Upper lobe of right lung (tissue), 1 donor: ENCODE data around the gene STYK1. TPM values are rescaled to one million over a fixed set of nuclear protein-coding genes. Genes with fewer than 3 reads are reported as not detected.

Experiments
- ATAC-seq: fragments of 200-7000 bp; cut with Tn5 transposase; one replicate; pipeline ENCODE4 v1.9.1; 2020; ENCODE audit warnings: mild to moderate bottlenecking, moderate library complexity
- DNase-seq: peaks from one replicate; pipeline ENCODE4 v3.0.0-alpha.2; 2020
- H3K27ac ChIP-seq: fragments of 200-600 bp; one replicate; pipeline ENCODE4 v1.8.0; 2022
- H3K27me3 ChIP-seq: fragments of 200-600 bp; one replicate; pipeline ENCODE4 v1.8.0; 2022; ENCODE audit warnings: mild to moderate bottlenecking
- H3K36me3 ChIP-seq: fragments of 200-600 bp; one replicate; pipeline ENCODE4 v1.8.0; 2022
- H3K4me1 ChIP-seq: fragments of 200-600 bp; one replicate; pipeline ENCODE4 v1.8.0; 2022
- H3K4me3 ChIP-seq: fragments of 200-600 bp; one replicate; pipeline ENCODE4 v1.8.0; 2022; ENCODE audit warnings: mild to moderate bottlenecking
- H3K9me3 ChIP-seq: fragments of 200-600 bp; one replicate; pipeline ENCODE4 v1.8.0; 2022
- intact Hi-C: fragments of 100-400 bp; cut with DNase I; formaldehyde crosslinking; loops from one replicate; pipeline ENCODE4 v1.11.0; 2022
- long read RNA-seq: library from polyadenylated mRNA; unstranded; transcript quantifications from one replicate; pipeline ENCODE4 v2.0.0, GENCODE V29; 2021
- total RNA-seq: library from RNA; stranded (reverse); fragmentation: NEBNext Ultra II Directional; extraction: Animal tissue kit (Norgen Biotek cat#: 25700); gene quantifications from one replicate; pipeline ENCODE4 v1.2.1, GENCODE V29; 2021
- TF ChIP-seq, protein P1 (sequence below): fragments of 200-600 bp; IDR thresholded peaks from one replicate; pipeline ENCODE4 v1.8.0; 2022; ENCODE audit warnings: antibody characterized with exemption
- donor health status: DM: no; HTN: yes; CAD: no; lungs with severe emphysema.

Gene STYK1, protein sequence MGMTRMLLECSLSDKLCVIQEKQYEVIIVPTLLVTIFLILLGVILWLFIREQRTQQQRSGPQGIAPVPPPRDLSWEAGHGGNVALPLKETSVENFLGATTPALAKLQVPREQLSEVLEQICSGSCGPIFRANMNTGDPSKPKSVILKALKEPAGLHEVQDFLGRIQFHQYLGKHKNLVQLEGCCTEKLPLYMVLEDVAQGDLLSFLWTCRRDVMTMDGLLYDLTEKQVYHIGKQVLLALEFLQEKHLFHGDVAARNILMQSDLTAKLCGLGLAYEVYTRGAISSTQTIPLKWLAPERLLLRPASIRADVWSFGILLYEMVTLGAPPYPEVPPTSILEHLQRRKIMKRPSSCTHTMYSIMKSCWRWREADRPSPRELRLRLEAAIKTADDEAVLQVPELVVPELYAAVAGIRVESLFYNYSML
- total RNA-seq, result 0.93 TPM
- long read RNA-seq, partial matches to known transcripts, result 0 of 1 reads
- long read RNA-seq, other reads (novel, unspliced or antisense), result 1 of 1 reads

DNA sequence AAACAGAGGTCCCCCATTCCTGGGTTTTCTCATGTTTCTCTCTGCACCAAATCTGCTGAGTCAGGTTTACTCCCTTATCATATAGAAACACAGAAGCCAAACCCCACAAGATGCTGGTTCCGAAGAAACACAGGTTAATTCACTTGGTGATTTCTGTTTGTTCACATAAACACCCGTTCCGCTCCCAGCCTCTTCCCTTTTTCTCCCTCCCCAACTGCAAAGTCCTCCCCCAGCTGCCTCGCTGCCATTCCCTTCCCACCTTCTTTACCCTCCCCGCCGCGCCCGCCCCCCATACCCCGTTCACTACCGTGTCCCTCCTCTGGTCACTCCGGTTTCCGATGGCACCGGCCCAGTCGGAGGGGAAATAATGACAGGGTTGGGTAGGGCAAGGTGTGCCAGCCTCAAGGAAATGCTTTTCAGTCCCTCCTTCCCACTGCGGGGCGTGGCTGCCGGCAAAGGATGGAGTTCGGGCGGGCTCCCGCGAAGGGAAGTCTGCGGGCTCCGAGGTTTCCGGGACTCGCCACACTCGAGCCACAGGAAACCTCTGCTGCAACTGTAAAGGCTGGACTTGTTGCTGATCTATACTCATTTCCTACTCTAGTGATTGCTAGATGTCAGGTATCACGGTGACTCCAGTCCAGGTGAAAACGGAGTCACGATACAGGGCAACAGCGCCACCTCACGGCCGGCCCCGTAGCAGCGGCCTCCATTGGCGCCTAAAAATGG, at the start of gene STYK1:
STYK1 (minus strand) TSS at position 394 of the 726 bp plus-strand sequence. CDS start 39,434 bp downstream, outside the sequence.
- intact Hi-C loops, result no loop called here
- TF ChIP-seq, protein P1, sequence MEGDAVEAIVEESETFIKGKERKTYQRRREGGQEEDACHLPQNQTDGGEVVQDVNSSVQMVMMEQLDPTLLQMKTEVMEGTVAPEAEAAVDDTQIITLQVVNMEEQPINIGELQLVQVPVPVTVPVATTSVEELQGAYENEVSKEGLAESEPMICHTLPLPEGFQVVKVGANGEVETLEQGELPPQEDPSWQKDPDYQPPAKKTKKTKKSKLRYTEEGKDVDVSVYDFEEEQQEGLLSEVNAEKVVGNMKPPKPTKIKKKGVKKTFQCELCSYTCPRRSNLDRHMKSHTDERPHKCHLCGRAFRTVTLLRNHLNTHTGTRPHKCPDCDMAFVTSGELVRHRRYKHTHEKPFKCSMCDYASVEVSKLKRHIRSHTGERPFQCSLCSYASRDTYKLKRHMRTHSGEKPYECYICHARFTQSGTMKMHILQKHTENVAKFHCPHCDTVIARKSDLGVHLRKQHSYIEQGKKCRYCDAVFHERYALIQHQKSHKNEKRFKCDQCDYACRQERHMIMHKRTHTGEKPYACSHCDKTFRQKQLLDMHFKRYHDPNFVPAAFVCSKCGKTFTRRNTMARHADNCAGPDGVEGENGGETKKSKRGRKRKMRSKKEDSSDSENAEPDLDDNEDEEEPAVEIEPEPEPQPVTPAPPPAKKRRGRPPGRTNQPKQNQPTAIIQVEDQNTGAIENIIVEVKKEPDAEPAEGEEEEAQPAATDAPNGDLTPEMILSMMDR, result peak; percentile 87
- Histone ChIP-seq H3K36me3 (no peaks in the 10 kb centered on the region), H3K4me1 (peaks cover 7% of the 10 kb centered on the region), H3K27me3 (no peaks in the 10 kb centered on the region), H3K27ac (peak within 1 kb of the TSS; percentile 44), H3K4me3 (peak within 1 kb of the TSS; percentile 49), H3K9me3 (no peaks in the 10 kb centered on the region)
- peak; percentile 87 for DNase-seq
- ATAC-seq, result peak; percentile 96

DNA sequence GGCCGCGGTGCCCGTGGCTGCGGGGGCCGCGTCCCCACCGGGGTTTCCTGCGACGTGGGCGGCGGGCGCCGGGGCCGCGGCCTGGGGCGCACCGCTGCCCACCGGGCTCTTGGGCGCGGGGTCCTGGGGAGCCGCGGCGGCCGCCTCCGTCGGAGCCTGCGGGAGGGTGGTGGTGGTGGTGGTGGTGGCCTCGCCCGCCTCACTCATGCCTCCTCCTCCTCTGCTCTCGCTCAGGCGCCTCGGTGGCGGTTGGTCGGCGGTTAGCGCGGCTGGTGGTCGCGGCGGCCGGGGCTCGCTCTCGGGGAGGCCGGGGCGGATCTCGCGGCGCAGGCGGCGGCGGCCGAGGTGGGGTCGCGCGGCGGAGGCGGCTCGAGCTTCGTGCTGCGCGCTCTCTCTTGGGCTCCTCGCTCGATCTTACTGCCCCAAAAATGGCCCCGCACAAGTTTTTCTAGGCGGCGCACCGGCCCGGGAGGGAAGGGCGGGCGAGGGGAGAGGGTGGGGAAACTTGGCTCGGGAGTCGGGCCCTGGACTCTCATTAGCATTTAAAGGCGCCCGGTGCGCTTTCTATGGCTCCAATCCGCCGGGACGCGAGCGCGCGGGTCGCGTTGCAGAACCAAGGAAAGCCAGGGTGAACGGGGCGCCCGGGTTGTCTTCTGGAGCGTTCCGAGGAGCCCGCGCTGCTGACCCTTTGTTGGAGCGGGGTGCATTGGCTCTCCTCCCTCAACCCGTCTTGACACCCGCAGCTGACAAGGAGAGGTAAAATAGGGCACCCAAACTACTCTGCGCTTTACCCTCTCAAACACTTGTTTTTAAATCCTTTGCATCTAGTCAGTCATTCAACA, 49.3 kb upstream of the STYK1 start, which contains the start of gene YBX3:
YBX3 (minus strand) TSS at position 419 of the 842 bp plus-strand sequence; CDS start at position 207, 212 bp downstream.
- intact Hi-C loops, result no loop called here
- Histone ChIP-seq H3K36me3 (no peaks in the 10 kb centered on the region), H3K4me3 (peak within 1 kb of the TSS; percentile 94), H3K27ac (peak within 1 kb of the TSS; percentile 98), H3K9me3 (no peaks in the 10 kb centered on the region), H3K4me1 (peaks cover 37% of the 10 kb centered on the region), H3K27me3 (no peaks in the 10 kb centered on the region)
- peak; percentile 87 for ATAC-seq
- peak; percentile 94 for DNase-seq
- TF ChIP-seq, protein P1, result no peak

DNA sequence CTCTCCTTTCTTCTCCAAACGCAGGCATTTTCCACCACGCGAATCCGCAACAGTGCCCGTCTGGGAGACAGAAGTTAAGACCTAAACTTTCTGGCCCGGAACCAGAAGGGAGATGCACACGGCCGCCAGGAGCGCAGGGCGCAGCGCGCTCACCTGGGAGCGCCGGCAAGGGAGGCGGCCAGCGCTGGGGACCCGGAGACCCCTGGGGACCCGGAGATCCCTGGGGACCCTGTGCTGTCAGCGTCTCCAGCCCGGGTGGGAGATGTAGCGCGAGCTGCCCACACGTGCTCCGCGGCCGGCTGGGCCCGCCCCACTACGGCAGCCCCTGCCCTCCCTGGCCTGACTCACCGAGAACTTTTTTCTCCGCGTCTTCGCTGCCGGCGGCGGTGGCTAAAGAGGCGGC, 48.7 kb upstream of the STYK1 start:
- TF ChIP-seq, protein P1, result no peak
- peak overlapping the region; percentile 94 for H3K4me3 ChIP-seq
- peak overlapping the region; percentile 98 for H3K27ac ChIP-seq
- no peaks in the 10 kb centered on the region for H3K27me3 ChIP-seq
- H3K36me3 ChIP-seq, result no peaks in the 10 kb centered on the region
- H3K9me3 ChIP-seq, result no peaks in the 10 kb centered on the region
- intact Hi-C loops, result no loop called here
- DNase-seq (peak; percentile 80), ATAC-seq (peak; percentile 49)
- peaks cover 44% of the 10 kb centered on the region for H3K4me1 ChIP-seq

DNA sequence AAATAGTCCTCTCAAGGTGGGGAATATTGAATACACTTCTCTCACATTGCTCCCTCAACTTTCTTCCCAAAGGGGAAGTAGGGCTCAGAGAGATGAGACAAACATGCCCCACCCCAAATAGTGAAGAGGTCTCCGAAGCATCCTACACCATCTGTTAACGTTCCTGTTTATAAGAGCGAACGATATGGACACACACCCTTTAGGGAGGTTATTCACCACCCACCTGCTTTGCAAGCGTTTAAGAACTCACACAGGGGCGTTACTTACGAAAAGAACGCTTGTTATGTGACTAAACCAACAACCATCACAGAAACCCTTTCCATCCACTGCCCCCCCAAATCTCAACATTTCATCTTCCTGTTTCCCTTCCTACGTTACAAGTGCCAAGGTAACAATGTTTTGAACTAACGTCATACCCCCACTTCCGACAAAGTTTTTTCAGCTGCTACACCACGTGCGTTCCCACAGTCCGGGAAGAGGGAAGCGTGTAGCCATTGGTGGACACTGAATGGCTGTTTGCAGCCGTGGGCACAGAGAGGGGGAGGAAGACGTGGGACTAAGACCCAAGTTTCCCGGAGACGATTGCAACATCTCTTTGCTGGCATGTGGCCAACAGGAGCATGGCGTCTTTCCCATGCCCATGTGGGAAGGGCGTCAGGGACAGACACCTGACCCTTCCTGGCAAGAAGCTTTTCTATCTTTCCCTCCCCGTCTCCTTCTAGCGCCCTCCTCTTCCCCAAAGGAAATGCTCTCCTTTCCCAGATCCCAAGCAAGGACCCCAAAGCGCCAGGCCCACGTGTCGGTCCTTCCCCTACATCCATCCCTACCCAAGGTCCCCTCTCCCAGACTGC, 48.0 kb upstream of the STYK1 start:
- peak; percentile 95 for ATAC-seq

More for the DNA sequence above, 48.0 kb upstream of the STYK1 start:
- intact Hi-C loops, result no loop called here
- Histone ChIP-seq H3K4me3 (peak overlapping the region; percentile 94), H3K4me1 (peaks cover 49% of the 10 kb centered on the region), H3K9me3 (no peaks in the 10 kb centered on the region), H3K27ac (peak overlapping the region; percentile 98), H3K27me3 (no peaks in the 10 kb centered on the region), H3K36me3 (no peaks in the 10 kb centered on the region)
- TF ChIP-seq, protein P1, result no peak
- peak; percentile 94 for DNase-seq
